ENCODE measurements around the gene EFCAB12.

EFCAB12 gene

DNA sequence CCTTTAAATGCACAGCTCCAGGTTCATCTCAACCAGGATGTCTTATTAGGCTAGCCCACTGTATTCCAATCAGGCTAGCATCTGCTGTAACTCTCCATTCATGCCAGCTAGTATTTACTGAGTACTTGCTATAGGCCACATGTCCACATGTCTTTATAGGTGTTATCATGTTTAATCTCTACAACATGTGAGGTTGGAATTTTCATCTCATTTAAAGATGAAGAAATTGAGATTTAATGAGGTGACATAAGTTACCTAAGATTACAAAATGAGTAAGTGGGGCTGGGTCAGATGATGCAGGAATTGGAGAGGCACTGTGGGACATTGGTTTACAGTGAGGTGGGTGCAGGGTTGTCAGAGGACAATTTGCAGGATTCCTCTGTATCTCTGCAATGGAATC, 14.5 kb upstream of the EFCAB12 start:
- DNase-seq: no peak

GRCh38 chr3:129442486-129442885, 14.1 kb upstream of the EFCAB12 start:
- DNase-seq: no peak

GRCh38 chr3:129441782-129442181, 13.3 kb upstream of the EFCAB12 start:
- peak; percentile 22 for DNase-seq

DNA sequence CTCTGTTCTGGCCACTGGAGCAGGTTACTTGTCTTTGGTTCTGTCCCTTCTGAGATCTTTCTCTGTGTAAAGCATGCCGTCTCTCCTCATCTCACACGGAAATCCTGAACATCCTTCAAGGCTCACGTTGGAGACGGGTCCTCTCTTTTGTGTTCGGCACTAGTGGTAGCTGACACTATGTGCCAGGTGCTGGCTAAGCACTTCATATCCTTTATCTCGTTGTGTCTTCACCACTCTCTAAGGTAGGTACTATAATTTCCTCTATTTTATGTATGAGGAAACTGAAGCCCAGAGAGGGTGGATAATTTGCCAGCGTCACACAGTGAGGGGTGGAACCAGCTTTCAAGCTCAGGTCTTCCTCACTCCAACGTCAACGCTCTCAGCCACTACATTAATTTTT, 12.8 kb upstream of the EFCAB12 start:
- DNase-seq: no peak

DNA sequence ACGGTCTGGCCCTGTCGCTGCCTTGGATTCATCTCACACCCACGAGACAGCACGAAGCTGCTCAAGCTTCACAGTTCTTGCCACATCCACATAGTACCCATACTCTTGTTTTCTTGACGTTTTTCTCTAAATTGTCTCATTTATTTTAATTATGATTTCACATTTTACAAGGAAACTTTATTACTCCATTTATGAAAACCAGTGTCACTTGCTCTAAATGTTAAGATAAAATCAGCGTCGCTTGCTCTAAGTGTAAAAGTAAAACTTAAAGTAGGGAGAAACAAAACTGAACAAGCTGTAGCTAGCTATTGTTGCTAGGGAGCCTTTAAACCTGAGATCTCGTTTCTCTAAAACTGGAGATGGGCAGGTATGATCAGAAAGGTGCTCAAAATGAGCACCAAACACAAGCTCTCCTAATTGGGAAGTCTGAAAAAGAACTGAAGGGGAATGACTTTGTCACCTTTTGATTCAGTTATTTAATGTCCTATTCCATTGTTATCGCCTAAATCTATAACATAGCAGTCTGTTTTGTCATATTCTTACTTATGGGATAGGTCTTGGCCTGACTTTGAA, 12.3 kb upstream of the EFCAB12 start:
- DNase-seq: peak; percentile 67

- DNase-seq: peak; percentile 99
These were observed 11.6 kb upstream of the EFCAB12 start, which contains the start of the genes IFT122 and MBD4 for GRCh38 chr3:129439817-129440617. TSS of gene IFT122 (plus strand) at chr3:129440224. CDS start at chr3:129440331, 107 bp downstream. TSS of gene MBD4 (minus strand) at chr3:129439948. CDS start at chr3:129439833, 115 bp downstream.

GRCh38 chr3:129439226-129439816, 10.9 kb upstream of the EFCAB12 start:
- peak; percentile 40 for DNase-seq

- no peak for DNase-seq
These were observed 6.9 kb upstream of the EFCAB12 start for GRCh38 chr3:129435367-129435766.

DNA sequence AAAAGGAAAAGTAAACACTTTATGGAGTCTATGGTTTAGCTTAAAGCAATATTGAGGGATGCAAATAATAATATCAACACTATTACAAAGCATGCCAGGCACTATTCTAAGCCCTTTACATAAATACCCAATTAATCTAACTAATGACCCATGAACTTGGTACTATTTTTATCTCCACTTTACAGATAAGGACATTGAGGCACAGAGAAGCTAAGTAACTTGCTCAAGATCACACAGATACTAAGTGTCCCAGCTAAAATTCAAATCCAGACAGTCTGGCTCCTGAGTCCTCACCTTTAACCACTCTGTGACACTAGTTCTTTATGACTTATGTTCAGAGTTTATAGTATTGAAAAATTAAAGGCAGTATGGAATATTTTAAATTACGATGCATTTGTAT, 5.7 kb upstream of the EFCAB12 start:
- no peak for DNase-seq

GRCh38 chr3:129433565-129433964, 5.1 kb upstream of the EFCAB12 start:
- DNase-seq: no peak

GRCh38 chr3:129432671-129433070, 4.2 kb upstream of the EFCAB12 start:
- DNase-seq: no peak

DNA sequence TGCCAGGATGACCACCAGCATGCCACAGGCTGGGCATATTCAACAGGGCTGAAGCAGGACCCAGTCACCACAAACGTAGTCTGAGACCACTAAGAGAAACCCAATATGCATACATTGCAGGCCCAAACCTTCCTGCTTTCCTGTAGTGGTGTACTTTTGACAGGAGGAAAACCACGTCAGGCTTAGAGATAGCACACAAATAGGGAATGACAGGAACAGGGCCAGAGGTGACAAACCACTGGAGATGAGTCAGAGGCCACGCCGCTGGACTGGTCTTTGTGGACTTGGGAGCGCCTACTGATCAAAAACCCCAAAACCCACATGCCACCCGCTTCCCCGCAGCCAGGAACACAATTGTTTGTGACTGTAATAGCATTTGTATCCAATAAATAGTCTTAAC, 3.6 kb upstream of the EFCAB12 start:
- DNase-seq: peak; percentile 42

DNA sequence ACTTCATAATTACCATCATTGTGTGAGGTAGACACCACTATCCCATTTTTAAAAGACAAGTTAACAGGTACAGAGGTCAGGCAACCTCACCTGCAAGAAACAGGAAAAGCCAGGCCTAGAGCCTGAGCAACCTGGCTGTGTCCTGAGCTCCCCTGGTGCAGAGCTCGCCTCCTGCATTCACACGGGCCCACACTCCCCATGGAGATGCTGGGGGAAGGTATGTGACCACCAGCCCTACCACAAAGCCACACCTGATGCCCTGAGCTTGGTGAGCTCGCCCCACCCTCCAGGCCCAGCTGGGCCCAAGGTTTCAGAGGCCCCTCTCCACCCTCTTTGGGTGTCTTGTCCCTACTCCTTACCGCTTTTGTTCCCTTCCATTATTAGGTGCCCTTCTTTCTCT, 1.2 kb upstream of the EFCAB12 start:
- DNase-seq: no peak

- DNase-seq: no peak
These were observed 630 bp upstream of the EFCAB12 start for GRCh38 chr3:129429080-129429451.

DNA sequence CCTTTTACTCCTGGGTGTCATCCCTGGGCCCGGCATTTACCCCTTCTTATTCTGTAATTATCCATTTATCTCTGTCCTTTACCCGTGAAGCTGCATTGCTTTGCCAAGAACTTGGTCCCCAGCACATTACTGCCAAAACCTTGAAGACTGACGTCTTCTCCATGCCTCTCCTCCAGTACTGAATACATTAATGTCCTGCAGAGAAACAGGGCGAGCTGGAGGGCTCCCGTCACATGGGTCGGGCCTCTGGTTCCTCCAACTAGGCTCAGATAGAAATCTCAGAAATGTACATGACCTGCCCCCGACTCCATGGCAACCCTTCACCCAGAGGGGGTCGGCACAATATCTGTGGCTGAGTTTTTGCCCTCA, 445 bp downstream of the EFCAB12 start:
- no peak for DNase-seq

- no peak for DNase-seq
These were observed 2.8 kb downstream of the EFCAB12 start for GRCh38 chr3:129425619-129426018.

DNA sequence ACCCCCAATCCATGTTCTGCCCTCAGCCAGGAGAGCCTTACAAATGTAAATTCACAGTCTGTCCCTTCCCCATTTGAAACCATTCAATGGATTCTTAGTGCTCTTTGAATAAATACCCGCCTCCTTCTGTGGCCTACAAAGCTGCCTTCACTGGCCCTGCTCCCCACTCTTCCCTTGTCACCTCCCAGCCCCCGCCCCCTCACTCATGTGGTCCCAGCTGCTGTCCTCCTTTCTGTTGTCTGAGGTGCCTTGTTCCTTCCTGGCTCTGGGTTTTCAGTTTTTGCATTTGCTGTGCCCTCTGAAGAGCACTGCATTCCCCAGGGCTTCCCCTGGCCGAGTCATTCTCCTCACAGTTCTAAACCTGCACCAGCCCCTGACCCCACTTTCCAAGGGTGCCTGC, 3.2 kb downstream of the EFCAB12 start:
- no peak for DNase-seq

DNA sequence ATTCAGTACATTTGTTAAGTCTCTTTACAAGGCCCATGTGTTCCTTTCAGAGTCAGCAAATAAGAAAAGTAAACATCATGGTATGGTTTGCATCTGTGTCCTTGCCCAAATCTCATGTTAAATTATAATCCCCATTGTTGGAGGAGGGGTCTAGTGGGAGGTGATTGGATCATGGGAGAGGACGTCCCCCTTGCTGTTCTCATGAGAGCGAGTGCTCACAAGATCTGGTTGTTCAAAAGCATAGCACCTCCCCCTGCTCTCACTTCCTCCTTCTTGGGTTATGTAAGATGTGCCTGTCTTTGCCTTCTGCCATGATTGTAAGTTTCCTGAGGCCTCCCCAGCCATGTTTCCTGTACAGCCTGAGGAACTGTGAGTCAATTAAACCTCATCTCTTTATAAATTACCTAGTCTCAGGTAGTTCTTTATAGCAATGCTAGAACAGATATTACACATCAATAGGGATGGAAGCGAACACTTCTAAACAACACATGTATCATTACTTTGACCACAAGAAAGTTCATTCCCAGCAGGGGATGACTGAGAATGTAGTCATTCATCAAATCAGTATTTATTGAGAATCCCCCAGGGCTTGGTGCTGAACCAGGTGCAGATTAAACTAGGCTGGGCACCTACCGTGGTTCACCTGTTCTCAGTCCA, 4.1 kb downstream of the EFCAB12 start:
- DNase-seq: peak; percentile 71

- DNase-seq: no peak
These were observed 5.5 kb downstream of the EFCAB12 start for GRCh38 chr3:129422897-129423296.

DNA sequence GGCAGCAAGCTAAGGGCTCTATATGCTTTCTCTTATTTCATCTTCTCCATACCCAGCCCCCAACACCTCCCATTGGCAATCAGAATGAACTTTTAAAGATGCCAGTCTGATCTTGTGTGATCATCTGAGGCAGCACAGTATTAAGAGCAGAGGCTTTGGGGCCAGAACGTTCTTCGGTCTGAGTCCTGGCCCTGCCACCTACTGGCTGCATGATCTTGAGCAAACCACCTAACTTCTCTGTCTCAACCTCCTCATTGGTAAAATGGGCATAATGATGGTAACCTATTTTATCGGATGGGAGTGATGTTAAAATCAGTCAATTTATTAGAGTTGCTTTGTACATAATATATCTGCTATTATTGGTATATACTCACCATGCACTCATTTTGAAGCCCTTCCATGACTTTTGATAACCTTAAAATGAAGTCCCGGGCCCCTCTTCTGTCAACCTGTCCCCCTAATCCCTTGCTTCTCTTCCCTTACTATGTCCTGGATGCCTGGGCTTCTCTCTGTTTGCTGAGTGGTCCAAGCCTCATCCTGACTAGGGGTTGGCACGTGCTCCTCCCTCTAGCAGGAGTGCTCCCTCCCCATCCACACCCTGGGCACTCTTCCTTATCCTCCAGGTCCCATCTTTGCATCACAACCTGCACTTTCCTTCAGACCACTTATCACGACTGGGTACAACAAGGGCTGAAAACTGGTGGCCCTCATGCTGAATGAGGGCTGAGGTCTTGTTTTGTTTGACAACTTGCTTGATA, 6.3 kb downstream of the EFCAB12 start:
- no peak for DNase-seq

DNA sequence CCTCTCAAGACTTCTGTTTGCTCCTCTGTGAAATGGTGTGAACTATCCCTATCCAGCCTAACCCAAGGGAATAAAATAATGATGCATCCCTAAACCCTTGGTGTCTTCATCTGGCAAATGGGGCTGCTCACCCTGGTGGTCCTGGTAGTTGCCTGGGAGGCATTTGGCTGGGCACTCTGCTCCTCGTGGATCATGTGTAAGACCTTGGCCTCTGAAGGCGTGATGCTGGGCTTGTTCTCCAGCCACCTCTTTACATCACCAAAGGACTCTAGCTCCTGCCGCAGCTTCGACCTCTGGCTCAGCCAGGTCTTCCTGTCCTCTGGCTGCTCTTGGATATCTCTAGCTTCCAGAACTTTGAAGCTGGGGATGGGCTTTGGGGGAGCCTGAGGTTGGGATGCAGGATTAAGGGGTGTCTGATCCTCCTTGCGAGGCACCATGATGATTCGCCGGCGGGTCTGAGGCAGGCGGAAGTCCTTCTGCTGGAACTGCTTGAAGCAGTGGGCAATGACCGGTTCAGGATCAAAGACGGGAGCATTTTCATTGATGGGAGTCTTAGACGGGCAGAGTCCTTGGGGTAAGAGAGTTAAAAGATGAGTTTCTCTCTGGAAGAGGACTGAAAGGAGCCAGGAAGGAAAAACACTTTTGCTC, 7.1 kb downstream of the EFCAB12 start:
- DNase-seq: no peak

GRCh38 chr3:129419476-129419875, 9.0 kb downstream of the EFCAB12 start:
- no peak for DNase-seq

All from suppressor macrophage treated with lipopolysaccharide for 4 hours (primary cell).